GM21529 (cell line): Measurements from ENCODE around the gene GSTO2.

Source experiments
- ATAC-seq: cut with Tn5 transposase; IDR thresholded peaks from one replicate; pipeline ENCODE4 v1.9.1; 2021; ENCODE audit not compliant: unreplicated experiment

The GSTO2 gene

GRCh38 chr10:104253606-104254410 lies 15.2 kb upstream of the GSTO2 start:
- no peak for ATAC-seq

- ATAC-seq = peak; percentile 86
These were observed 14.3 kb upstream of the GSTO2 start, which contains the start of gene GSTO1 for GRCh38 chr10:104254493-104255310. Gene GSTO1 (plus strand): TSS chr10:104254892. CDS start chr10:104254929, 37 bp downstream.

- peak; percentile 36 for ATAC-seq
These were observed 13.5 kb upstream of the GSTO2 start for GRCh38 chr10:104255311-104255981.

GRCh38 chr10:104256335-104256961 lies 12.5 kb upstream of the GSTO2 start:
- no peak for ATAC-seq

GRCh38 chr10:104257235-104257634 lies 11.7 kb upstream of the GSTO2 start:
- no peak for ATAC-seq

GRCh38 chr10:104258209-104258608 lies 10.8 kb upstream of the GSTO2 start:
- ATAC-seq = no peak

GRCh38 chr10:104259456-104259855 lies 9.5 kb upstream of the GSTO2 start:
- ATAC-seq = no peak

- ATAC-seq = no peak
These were observed 8.8 kb upstream of the GSTO2 start for GRCh38 chr10:104259999-104260774.

GRCh38 chr10:104260775-104261115 lies 8.2 kb upstream of the GSTO2 start:
- no peak for ATAC-seq

GRCh38 chr10:104262055-104262454 lies 6.9 kb upstream of the GSTO2 start:
- no peak for ATAC-seq

GRCh38 chr10:104264783-104265182 lies 4.2 kb upstream of the GSTO2 start:
- ATAC-seq = no peak

GRCh38 chr10:104267721-104268404 lies 1.1 kb upstream of the GSTO2 start:
- no peak for ATAC-seq

GRCh38 chr10:104268405-104268712 lies 625 bp upstream of the GSTO2 start:
- no peak for ATAC-seq

GRCh38 chr10:104273286-104273685 lies 4.3 kb downstream of the GSTO2 start:
- no peak for ATAC-seq

GRCh38 chr10:104273899-104274575 lies 5.1 kb downstream of the GSTO2 start:
- no peak for ATAC-seq

GRCh38 chr10:104274762-104275721 lies 6.1 kb downstream of the GSTO2 start:
- ATAC-seq = peak; percentile 80

GRCh38 chr10:104276192-104276591 lies 7.2 kb downstream of the GSTO2 start:
- no peak for ATAC-seq

GRCh38 chr10:104277785-104278184 lies 8.8 kb downstream of the GSTO2 start:
- ATAC-seq = no peak
